ENCODE data around the gene C11orf24. TPM values are rescaled to one million over a fixed set of nuclear protein-coding genes. Genes with fewer than 3 reads are reported as not detected.
A peak's percentile ranks its signal among the peaks of the same experiment; 100 is the strongest.

The C11orf24 gene
- total RNA-seq, 1 experiment from 2014 or later = 52.3 TPM

DNA sequence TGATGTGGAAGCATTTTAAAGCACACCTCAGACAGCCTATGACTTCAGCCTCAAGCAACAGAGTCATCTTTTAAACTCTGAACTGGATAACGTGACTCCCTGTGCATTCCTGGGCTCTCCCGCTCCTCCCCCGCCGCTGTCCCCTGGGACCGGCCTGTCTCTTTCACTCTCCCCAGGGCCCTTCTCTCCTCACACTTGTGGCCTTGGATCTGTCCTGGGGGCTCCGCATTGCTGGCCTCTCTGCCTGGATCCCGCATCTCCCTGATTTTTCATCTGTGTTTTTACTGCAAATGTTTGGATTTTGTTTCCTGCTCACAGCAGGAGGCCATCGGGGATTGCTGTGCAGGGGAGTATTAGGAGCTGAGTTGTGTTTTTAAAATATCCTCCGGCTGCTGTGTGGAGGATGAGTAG is 15.4 kb downstream of the C11orf24 start:
- H3K9me3 ChIP-seq (ENCODE audit: low read depth, low read length, poor library complexity, severe bottlenecking) = no peaks in the 10 kb centered on the region
- ChIA-PET CTCF (no interaction called here), POLR2A (ENCODE audit: low non-redundant PET) (no interaction called here)
- peaks cover 17% of the 10 kb centered on the region for H3K4me1 ChIP-seq (ENCODE audit: insufficient read depth, low read length, poor library complexity, severe bottlenecking)
- H3K27me3 ChIP-seq (replicated peaks; ENCODE audit: insufficient read depth, low read depth, low read length, poor library complexity) = no peaks in the 10 kb centered on the region
- no peak overlapping the region for H3K27ac ChIP-seq (ENCODE audit: low read depth, low read length, poor library complexity, severe bottlenecking)
- TF ChIP-seq CTCF (conservative IDR thresholded peaks at IDR 0.05; ENCODE audit: low read depth, low read length) (no peak), EZH2 (IDR thresholded peaks at IDR 0.05; ENCODE audit: borderline replicate concordance, low read depth, low read length, poor library complexity, severe bottlenecking) (no peak)
- no TSS peak for BruUV-seq (replicated peaks)
- no peak overlapping the region for H3K4me3 ChIP-seq (ENCODE audit: low read depth, low read length, poor library complexity, severe bottlenecking)
- H3K36me3 ChIP-seq (ENCODE audit: insufficient read depth, low read length, poor library complexity, severe bottlenecking) = no peaks in the 10 kb centered on the region
- DNase-seq (ENCODE audit: low spot score) = peak; percentile 49
- intact Hi-C loops (cut with micrococcal nuclease; ENCODE audit: unreplicated experiment) = loop anchor here (2.0 kb wide), 1 partner anchor 128 kb away; no protein-coding TSS in a partner anchor

DNA sequence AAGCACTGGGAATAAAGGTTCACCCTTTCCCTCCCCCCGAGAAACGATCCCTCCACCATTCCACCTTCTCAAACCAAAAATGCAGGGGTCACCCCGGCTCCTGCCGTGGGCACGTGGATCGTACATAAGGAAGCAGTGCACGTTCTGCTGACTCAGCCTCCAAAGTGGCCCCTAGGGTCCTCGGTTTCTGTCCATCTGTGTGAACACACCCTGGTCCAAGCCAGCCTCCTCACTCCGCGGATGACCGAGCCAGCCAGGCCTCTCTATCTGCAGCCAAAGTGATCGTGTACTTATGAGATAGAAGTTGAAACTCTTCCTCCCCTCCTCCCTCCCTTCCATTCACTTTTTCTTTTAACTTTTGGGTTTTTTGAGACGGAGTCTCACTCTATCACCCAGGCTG is 16.2 kb downstream of the C11orf24 start:
- H3K9me3 ChIP-seq (ENCODE audit: low read depth, low read length, poor library complexity, severe bottlenecking) = no peaks in the 10 kb centered on the region
- H3K27ac ChIP-seq (ENCODE audit: low read depth, low read length, poor library complexity, severe bottlenecking) = no peak overlapping the region
- CTCF ChIA-PET = no interaction called here
- no peaks in the 10 kb centered on the region for H3K36me3 ChIP-seq (ENCODE audit: insufficient read depth, low read length, poor library complexity, severe bottlenecking)
- POLR2A ChIA-PET (ENCODE audit: low non-redundant PET) = no interaction called here
- H3K4me1 ChIP-seq (ENCODE audit: insufficient read depth, low read length, poor library complexity, severe bottlenecking) = peaks cover 17% of the 10 kb centered on the region
- H3K4me3 ChIP-seq (ENCODE audit: low read depth, low read length, poor library complexity, severe bottlenecking) = no peak overlapping the region
- intact Hi-C loops (cut with micrococcal nuclease; ENCODE audit: unreplicated experiment) = no loop called here
- TF ChIP-seq CTCF (conservative IDR thresholded peaks at IDR 0.05; ENCODE audit: low read depth, low read length) (no peak), EZH2 (IDR thresholded peaks at IDR 0.05; ENCODE audit: borderline replicate concordance, low read depth, low read length, poor library complexity, severe bottlenecking) (no peak)
- DNase-seq (ENCODE audit: low spot score) = no peak
- no peaks in the 10 kb centered on the region for H3K27me3 ChIP-seq (replicated peaks; ENCODE audit: insufficient read depth, low read depth, low read length, poor library complexity)
- BruUV-seq (replicated peaks) = no TSS peak

- Histone ChIP-seq H3K9me3 (ENCODE audit: low read depth, low read length, poor library complexity, severe bottlenecking) (no peaks in the 10 kb centered on the region), H3K4me3 (ENCODE audit: low read depth, low read length, poor library complexity, severe bottlenecking) (no peak overlapping the region), H3K27ac (ENCODE audit: low read depth, low read length, poor library complexity, severe bottlenecking) (no peak overlapping the region), H3K27me3 (replicated peaks; ENCODE audit: insufficient read depth, low read depth, low read length, poor library complexity) (no peaks in the 10 kb centered on the region), H3K36me3 (ENCODE audit: insufficient read depth, low read length, poor library complexity, severe bottlenecking) (no peaks in the 10 kb centered on the region), H3K4me1 (ENCODE audit: insufficient read depth, low read length, poor library complexity, severe bottlenecking) (peaks cover 17% of the 10 kb centered on the region)
- no TSS peak for BruUV-seq (replicated peaks)
- no peak for DNase-seq (ENCODE audit: low spot score)
- TF ChIP-seq EZH2 (IDR thresholded peaks at IDR 0.05; ENCODE audit: borderline replicate concordance, low read depth, low read length, poor library complexity, severe bottlenecking) = no peak
- no peak for TF ChIP-seq CTCF (conservative IDR thresholded peaks at IDR 0.05; ENCODE audit: low read depth, low read length)
- intact Hi-C loops (cut with micrococcal nuclease; ENCODE audit: unreplicated experiment) = no loop called here
- ChIA-PET CTCF (no interaction called here), POLR2A (ENCODE audit: low non-redundant PET) (no interaction called here)
These were observed 17.4 kb downstream of the C11orf24 start for GRCh38 chr11:68254421-68254820.

Data from A673 (cell line).